ENCODE measurements around the gene PKD2.
"Not testable (repeated sequence)": the region's sequence is repeated elsewhere in the genome, so short reads cannot be mapped to it uniquely, and the experiment has no call there.

PKD2 gene

GRCh38 chr4:88070031-88070430 is 62.6 kb downstream of the PKD2 start:
- DNase-seq (ENCODE audit: low read depth), result no peak

GRCh38 chr4:88075336-88075735 is 67.9 kb downstream of the PKD2 start:
- DNase-seq (ENCODE audit: low read depth), result no peak

- DNase-seq (ENCODE audit: low read depth), result no peak
These were observed 70.6 kb downstream of the PKD2 start for GRCh38 chr4:88077911-88078524.

- no peak for DNase-seq (ENCODE audit: low read depth)
These were observed 71.1 kb downstream of the PKD2 start for GRCh38 chr4:88078579-88078978.

GRCh38 chr4:88080626-88081025 is 73.2 kb downstream of the PKD2 start:
- no peak for DNase-seq (ENCODE audit: low read depth)

- no peak for DNase-seq (ENCODE audit: low read depth)
These were observed 79.6 kb downstream of the PKD2 start for GRCh38 chr4:88087004-88087403.

- DNase-seq (ENCODE audit: low read depth), result no peak
These were observed 83.5 kb downstream of the PKD2 start for GRCh38 chr4:88090898-88091297.

GRCh38 chr4:88091378-88091777 is 83.9 kb downstream of the PKD2 start:
- no peak for DNase-seq (ENCODE audit: low read depth)

GRCh38 chr4:88093874-88094273 is 86.4 kb downstream of the PKD2 start:
- no peak for DNase-seq (ENCODE audit: low read depth)

- no peak for DNase-seq (ENCODE audit: low read depth)
These were observed 89.9 kb downstream of the PKD2 start for GRCh38 chr4:88097301-88097700.

- no peak for DNase-seq (ENCODE audit: low read depth)
These were observed 90.3 kb downstream of the PKD2 start for GRCh38 chr4:88097781-88098180.

GRCh38 chr4:88098993-88099752 is 91.7 kb downstream of the PKD2 start:
- no peak for DNase-seq (ENCODE audit: low read depth)

GRCh38 chr4:88101165-88101564 is 93.7 kb downstream of the PKD2 start:
- no peak for DNase-seq (ENCODE audit: low read depth)

- no peak for DNase-seq (ENCODE audit: low read depth)
These were observed 94.6 kb downstream of the PKD2 start for GRCh38 chr4:88102026-88102425.

- no peak for DNase-seq (ENCODE audit: low read depth)
These were observed 97.6 kb downstream of the PKD2 start for GRCh38 chr4:88104902-88105610.

GRCh38 chr4:88106205-88106604 is 98.8 kb downstream of the PKD2 start:
- no peak for DNase-seq (ENCODE audit: low read depth)

GRCh38 chr4:88107406-88108107 is 100.1 kb downstream of the PKD2 start:
- no peak for DNase-seq (ENCODE audit: low read depth)

- not testable (repeated sequence) for DNase-seq (ENCODE audit: low read depth)
These were observed 100.7 kb downstream of the PKD2 start for GRCh38 chr4:88108108-88108465.

- DNase-seq (ENCODE audit: low read depth), result no peak
These were observed 101.3 kb downstream of the PKD2 start for GRCh38 chr4:88108747-88109122.

- no peak for DNase-seq (ENCODE audit: low read depth)
These were observed 101.9 kb downstream of the PKD2 start for GRCh38 chr4:88109123-88109881.

GRCh38 chr4:88110826-88111225 is 103.4 kb downstream of the PKD2 start:
- DNase-seq (ENCODE audit: low read depth), result no peak

- DNase-seq (ENCODE audit: low read depth), result no peak
These were observed 105.4 kb downstream of the PKD2 start for GRCh38 chr4:88112856-88113255.
